UCSD-AML1 (cell line): Measurements from ENCODE around the gene MXI1.
A peak's percentile ranks its signal among the peaks of the same experiment; 100 is the strongest.
"Not testable (repeated sequence)": the region's sequence is repeated elsewhere in the genome, so short reads cannot be mapped to it uniquely, and the experiment has no call there.

Experiments used
- DNase-seq: peaks from one replicate; lab custom pipeline; 2025; ENCODE audit not compliant: unreplicated experiment; lab: John Stamatoyannopoulos, UW

The MXI1 gene

DNA sequence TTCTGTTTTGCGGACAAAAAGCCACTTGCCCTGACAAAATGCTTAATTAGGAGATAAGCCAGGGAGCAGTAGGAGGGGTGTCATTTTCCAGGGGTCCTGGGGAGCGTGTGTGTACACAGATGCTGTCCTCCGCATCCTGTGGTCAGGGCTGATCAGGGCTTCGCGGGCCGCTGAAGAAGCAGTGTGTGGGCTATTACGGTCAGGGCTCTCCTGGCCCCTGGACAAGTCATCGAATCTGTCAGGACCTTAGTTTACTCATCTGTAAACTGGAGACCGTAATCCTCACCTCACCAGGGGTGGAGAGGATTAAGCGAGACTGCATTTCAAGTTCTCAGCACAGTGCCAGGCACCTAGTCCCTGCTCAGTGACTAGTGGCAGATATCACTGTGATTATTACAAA lies 26.0 kb upstream of the MXI1 start:
- DNase-seq = no peak

DNA sequence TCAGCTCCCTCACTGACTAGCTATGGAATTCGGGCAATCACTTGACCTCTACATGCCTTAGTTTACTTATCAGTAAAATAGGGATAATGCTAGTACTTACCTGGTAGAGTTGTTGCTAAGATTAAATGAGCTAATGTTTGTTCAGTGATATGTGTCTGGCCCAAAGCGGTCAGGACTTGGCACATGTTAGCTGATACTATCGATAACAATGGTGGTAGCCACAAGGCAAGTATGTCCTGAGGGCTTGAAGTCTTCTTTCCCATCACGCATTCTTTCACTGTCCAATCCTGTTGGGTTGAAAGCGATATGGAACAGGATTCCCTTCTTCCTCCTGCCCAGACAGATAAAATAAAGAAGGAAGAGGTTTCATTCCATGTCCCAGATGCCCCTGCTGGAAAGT lies 25.5 kb upstream of the MXI1 start:
- no peak for DNase-seq

DNA sequence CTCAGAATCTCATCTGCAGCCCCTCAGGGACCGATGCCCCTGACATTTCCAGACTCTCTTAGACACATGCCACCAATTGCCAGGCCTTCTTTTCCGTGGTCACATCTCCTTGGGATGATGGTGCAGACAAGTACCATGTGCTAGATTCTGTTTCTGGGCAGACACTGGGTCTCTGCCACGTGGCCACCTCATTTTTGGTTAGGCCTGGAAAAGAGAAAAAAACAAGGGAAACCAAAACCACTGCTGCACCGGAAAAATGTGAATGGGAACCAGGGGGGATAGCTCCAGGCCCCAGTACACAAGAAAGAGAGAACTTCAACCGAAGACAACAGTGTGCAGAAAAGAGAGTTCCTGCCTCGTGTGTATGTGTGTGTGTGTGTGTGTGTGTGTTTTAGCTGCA lies 23.0 kb upstream of the MXI1 start:
- no peak for DNase-seq

DNA sequence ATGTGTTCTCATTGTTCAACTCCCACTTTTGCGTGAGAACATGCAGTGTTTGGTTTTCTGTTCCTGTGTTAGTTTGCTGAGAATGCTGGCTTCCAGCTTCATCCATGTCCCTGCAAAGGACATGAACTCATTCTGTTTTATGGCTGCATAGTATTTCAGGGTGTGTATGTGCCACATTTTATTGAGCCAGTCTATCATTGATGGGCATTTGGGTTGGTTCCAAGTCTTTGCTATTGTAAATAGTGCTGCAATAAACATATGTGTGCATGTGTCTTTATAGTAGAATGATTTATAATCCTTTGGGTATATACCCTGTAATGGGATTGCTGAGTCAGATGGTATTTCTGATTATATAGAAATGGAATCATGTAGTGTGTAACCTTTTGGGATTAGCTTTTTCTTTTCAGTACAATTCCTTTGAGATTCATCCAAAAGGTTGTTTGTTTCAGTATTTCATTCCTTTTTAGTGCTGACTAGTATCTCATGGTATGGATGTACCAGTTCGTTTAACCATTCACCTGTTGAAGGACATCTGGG lies 21.7 kb upstream of the MXI1 start:
- not testable (repeated sequence) for DNase-seq

DNA sequence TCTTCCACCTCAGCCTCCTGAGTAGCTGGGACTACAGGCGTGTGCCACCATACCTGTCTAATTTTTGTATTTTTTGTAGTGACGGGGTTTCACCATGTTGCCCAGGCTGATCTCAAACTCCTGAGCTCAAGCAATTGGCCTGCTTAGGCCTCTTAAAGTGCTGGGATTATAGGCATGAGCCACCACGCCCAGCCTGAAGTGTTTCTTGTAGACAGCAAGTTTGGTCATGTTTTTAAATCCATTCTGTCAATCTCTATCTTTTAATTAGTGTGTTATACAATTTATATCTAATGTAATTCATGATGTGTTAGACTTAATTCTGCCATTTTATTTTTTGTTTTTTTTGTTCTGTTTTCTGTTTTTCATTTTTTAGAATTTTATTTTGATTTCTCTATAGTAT lies 17.2 kb upstream of the MXI1 start:
- DNase-seq = no peak

DNA sequence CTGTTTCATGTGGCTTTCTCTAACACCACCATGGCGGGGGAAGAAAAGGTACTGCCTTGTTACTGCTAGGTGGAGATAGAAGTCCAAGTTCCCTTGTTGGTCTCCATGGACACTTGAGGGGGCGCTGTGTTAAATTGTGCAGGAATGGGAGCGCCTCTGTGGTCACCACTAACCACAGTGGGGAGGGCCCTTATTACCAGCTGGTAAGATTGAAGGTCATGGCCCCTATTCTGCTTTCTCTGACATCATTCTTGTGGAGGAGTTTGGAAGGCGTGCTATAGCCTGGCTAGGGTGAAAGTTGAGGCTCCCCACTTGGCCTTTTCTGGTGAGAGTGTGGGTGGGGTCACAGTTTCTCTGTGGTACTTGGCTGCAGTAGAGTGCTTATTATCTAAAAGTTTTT lies 14.9 kb upstream of the MXI1 start:
- DNase-seq = no peak

DNA sequence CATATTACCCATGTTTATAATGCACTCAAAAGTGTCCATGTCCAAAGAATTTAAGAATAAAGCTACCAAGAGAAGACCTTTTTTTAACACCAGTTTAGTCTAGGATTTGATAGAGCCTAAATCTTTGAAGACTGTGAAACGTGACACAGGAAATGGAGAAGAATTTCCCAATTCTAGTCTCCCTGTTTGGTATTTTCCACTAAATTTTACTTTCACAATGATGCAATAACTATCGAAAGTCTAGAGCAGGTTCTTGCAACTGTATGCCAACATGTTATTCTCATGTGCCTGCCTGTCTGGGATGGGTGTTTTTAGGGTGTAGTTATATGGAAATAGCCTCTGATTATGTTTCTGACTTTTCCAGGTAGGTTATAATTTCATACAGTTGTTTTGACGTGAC lies 6.9 kb upstream of the MXI1 start:
- DNase-seq = no peak

DNA sequence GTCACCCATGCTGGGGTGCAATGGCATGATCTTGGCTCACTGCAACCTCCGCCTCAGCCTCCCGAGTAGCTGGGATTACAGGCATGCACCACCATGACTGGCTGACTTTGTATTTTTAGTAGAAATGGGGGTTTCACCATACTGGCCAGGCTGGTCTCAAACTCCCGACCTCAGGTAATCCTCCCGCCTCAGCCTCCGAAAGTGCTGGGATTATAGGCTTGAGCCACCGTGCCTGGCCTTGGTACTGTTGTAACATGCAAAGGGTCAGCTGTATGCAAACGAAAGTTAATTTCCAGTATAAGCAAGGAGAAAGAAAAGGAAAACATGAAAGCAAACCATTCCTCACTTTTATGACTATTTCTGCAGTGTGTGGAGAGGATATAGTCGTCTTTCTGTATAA lies 6.4 kb upstream of the MXI1 start:
- not testable (repeated sequence) for DNase-seq

DNA sequence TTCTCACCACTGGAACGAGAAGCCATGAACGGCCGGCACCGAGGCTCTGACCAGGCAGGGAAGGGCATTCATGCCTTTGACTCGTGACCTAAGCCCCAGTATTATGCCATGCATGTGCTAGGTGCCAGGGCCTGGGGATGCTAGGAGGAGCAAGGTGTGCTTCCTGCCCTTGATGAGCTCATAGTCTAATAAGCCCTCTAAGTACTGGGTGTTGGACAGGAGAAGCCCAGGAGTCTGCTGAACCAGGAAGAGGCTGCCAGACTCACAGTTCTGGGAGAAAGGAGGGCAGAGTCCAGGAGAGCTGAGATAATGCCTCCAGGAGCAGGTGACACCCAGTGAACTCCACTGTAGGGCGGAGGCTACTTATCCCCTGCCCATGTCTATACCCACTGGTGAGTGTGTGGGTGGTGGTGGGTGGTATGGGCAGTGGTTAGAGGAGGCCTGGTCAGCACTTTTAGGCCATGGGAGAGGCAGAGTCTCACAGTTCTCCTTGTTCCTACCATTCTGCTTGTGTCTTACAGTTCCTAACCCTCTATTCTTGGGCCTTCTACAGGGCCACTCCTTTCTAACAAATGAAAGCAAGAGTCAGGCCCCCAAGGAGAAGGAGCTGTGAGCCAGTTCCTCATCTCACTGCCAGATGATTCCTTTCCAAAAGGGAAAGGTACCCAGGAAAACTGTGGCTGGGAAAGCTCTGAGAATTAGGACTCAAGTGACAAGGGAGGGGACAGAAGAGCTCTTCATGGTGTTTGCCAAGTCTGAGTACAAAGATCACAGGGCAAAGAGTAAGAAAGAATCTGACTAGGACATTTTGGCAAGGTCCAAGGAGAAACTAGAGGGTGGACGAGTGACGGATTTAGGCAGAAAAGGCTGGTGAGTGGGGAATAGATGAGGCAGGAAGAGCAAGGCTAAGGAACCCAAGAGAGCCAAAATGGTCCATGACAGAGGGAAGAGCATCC lies 3.6 kb upstream of the MXI1 start:
- no peak for DNase-seq

DNA sequence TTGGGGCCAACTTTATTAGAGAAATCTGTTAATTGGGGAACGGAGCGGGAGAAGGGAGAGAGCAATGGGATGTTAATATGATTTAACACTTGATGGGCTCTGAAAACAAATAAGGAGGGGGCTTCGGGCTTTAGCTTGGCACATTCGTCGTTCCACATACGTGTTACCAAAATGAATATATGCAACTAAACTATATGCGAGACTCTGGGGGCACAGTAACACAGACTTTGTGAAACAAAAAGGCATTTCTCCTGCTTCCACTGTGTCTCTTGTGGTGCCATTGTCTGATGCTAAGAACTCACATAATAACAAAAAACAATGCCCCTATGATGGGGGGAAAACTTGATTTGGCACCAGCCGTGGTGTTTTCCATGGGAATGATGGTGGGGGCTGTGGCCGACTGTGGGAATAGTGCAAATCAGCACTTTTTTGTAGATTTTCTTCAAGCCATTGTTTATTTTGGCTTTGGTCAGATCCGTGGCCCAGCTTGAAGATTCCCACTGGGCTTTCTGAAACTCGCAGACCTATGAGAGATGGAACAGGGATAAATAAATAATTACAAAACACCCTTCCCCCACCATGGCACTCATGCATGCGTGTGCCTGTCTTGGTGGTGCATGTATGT lies 2.2 kb upstream of the MXI1 start:
- no peak for DNase-seq

DNA sequence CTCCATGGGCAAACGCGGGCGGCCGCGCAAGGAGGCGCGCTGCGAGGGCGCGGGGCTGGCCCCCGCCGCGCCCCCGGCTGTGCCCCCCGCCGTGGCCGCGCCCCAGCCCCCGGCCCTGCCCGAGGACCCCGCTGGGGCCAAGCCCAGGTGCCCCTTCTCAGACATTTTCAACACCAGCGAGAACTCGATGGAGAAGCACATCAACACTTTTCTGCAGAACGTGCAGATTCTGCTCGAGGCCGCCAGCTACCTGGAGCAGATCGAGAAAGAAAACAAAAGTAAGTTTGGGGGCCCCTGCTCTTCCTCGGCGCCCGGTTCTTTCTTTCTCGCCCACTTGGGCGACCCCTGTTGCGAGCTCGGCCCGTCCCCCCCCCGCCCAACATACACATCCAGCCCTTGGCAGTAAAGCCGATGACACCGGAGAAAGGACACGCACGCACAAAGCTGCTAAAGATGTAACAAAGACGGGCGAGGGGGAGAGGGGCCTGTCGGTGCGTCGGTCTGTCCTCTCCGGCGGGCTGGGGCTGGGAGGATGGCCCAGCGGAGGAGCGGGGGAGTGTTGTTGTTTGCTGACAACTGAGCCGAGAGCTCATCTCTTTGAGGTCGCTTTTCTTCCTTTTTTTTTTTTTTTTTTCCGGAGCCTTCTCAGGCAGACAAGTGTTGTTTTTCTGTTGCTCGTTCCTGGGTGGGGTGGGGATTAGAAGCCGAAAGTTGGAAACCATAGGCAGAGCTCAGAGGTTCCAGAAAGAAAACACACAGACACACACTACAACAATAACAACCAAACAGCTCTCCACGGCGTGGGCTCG lies 604 bp downstream of the MXI1 start:
- peak; percentile 42 for DNase-seq

DNA sequence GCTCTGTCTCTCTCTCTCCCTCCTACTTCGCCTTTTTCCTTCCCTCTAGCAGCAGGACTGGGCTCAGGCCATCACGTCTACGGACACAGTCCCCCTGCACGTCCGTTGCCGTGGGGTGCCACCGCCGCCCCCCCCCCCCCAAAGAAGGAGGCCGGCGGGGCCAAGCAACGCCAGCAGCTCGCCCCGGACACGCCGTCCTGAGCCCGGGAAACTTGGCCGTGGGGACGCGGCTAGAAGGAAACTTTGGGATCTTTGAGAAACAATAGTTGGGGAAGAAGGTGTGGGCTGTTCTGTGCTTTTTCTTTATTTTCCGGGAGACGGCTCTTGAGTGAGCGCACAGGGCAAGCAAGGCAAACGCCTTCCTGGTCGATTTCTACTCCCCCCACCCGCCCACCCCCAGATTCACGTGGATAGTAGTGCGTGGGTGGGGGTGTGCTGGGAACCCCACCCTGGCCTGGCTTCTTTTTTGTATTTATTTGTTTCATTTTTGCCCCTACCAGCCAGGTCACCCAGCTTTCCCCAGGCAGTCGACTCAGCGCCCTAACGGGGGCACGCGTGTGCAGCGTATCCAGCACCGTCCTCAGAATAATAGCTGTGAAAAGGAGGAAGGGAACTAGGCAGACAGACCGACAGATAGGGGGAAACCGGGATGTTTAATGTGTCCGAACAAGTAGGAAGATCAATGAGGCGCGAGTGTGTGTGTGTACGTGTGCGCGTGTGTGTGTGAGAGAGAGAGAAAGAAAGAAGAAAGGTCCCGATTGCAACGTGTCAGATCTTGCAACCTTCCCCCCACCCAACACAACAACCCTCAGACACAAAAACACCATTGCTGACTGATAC lies 1.4 kb downstream of the MXI1 start:
- peak; percentile 63 for DNase-seq

DNA sequence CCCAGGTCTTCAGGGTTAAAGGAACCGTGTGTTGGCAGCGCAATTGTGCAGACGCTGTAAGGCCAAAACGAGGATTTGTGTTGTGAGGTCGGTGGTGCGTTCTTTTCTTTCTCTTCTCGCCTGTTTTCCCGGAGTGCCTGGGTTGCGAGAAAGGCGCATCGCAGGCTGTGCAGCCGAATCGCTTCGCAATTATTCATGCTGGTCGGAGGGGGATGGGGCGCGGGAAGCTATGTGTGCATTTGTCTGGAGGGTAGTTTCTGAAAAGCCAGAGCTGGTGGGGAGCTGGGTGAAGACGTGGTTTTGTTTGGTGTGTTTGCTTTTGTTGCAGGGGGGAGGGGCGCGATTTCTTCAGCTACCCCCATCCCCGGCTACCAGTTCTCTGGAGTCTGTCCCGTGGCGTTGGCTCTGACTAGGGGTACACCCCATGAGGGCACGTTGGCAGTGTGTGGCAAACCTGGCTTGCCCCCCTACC lies 2.1 kb downstream of the MXI1 start:
- peak; percentile 63 for DNase-seq

DNA sequence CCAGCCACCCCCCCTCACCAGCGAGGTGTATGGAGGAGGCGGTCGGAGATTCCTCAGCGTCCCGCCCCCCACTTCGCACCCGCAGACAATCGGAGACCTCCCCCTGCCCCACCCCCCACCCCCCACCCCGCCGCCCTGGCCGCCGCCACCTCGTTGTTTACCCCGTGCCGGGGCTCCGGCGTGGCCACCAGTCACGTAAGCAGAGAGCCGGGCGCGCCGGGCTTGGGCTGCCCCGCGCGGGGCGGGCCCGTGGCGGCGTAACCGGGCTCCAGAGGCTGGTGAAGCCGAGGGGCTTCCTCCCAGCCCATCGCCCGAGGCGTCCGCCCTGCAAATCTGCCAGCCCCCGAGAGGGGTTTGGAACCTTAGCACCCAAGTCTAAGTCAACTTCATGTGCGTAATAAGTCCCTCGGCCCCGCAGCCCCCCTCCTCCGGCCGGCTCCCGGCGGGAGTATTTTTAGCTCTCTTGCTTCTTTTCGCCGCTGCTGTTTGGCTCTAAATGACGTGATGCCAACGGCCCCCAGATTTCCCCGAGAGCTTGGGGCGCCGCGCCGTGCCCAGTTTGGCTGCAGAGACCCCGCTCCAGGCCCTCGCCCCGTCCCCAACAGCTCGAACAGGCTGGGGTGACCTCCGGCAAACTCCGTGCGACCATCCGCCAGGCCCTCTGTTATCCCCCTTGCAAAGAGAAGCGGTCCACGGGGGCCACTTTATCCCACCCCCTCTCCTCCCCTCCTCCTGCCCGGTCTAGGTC lies 2.7 kb downstream of the MXI1 start:
- no peak for DNase-seq

DNA sequence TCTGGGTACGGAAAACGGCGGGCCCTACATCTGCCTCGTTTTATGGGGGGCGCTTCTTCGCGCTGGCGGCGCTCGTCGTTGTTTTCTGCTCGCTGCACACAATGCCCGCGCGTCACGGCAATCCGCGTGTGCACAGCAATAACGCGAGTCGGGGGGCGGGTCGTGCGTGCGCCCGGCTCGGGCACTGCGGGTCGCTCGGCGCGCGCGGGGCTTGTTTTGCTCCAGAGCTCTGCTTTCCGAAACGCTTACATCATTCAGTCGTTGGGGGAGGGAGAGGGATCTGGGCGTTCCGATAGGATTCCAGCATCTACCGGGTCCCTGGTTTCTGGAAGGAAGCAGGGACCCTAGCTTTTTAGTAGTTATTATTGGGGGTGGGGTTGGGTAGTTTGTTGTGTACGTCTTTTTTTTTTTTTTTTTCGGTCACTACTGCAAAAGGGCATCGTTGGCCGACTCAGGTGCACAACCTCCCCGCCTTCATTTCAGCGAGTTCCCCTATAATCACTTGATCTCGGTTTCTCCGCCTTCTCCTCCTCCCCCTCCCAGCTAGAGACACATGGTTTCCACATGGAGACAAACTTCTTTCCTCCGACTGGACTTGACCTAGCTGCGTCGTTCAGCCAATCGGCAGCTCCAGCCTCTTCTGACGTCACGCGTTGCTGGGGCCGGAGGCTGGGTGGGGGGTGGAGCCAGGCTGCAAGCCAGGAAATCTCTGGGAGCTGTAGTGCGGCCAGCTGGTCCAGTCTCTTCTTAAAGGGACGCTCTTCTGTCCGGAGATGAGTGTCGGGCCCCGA lies 3.5 kb downstream of the MXI1 start:
- DNase-seq = peak; percentile 94

DNA sequence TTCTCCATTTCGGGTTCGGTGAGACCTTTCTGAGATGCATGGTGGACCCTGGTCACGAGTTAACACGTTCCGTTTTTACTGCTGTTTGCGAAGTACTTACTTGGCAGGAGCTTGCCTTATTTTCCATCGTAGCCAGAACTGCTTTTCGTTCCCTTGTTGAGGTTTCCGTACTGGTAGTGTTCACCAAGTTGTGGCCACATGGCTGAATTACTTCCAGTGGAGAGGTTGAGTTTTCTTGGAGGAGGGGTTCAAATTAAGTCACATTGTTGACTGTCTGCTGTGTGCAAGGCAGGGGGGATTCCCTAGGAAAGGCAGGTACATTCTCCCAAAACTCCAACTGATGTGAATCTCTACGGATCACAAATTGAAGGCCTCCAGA lies 4.0 kb downstream of the MXI1 start:
- DNase-seq = no peak

DNA sequence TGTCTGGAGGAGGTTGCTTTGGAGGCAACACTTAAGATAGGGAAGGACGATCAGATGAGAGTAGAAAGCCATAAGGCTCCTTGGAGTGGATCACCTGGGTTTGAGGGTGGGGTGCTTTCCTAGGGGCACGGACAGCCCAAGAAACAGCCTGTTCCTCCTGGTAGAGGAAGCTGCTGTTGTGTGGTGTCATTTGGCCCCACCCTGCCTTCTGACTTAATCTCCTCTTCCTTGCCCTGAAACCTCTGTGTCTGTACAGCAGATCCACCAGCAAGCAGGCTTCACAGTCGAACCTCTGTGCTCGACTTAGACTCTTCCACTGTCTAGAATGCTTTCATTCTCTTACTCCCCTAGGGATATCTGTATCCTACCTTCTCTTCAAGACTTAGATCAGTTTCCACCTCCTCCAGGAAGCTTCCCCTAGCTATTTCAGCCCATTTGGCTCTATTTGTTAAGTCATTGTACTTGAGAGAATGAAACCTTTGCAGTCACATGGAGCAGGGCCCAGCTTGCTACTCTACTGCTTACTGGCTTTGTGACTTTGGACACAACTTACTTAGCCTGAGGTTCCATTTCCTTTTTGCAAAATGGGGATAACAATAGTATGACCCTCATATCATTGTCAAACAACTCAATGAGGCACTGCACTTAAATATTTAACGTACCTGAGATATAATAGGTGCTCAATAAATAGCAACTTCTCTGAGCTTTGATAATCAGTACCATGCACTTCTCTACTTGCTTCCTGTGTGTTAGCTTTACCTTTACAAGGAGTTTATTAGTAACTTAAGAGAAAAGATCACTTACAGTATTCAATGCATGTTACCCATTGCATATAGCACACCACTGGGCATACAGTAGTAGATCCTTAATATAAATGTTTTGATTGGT lies 5.0 kb downstream of the MXI1 start:
- DNase-seq = peak; percentile 36

DNA sequence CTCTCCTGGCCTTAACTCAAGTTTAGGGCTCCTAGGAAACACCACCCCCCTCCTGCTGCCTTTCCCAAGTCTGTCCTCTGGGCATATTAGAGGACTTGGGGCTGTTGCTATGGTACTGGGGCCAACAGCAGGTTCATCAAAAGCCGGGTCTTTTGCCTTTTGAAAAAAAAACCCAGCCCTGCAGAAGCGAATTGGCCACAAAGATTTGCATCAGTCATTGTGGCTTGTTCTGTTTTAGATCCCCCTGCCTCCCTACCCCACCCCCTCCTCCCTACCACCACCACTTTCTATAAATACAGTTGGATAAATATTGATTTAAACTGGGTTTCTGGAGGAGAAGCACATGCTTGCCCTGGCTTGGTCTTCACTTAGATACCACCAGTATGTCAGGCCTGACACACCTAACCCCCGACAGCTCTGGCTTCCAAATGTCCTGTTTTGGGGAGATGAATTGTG lies 7.0 kb downstream of the MXI1 start:
- DNase-seq = peak; percentile 50
